Stimulated activated CD8-positive, alpha-beta memory T cell treated with anti-CD3 and anti-CD28 coated beads, Interleukin-4, amount 100 ng/mL, for 1 hour (primary cell): ENCODE data around the gene G6PC1.

Experiments used
- DNase-seq, 2 donors: peaks; one replicate each; pipeline ENCODE4 v3.0.0-alpha.2; 2020; ENCODE audit warnings: low read depth in 2 of 2, low spot score in 1 of 2

Gene G6PC1

GRCh38 chr17:42937712-42938596 is 37.4 kb downstream of the G6PC1 start:
- no peak for DNase-seq

GRCh38 chr17:42944211-42944610 is 43.6 kb downstream of the G6PC1 start:
- no peak for DNase-seq

GRCh38 chr17:42946812-42947211 is 46.2 kb downstream of the G6PC1 start:
- DNase-seq, result no peak

GRCh38 chr17:42950044-42950783 is 49.6 kb downstream of the G6PC1 start:
- DNase-seq, result no peak
